Measurements from ENCODE around the gene OR6N2. TPM values are rescaled to one million over a fixed set of nuclear protein-coding genes. Genes with fewer than 3 reads are reported as not detected.

Gene OR6N2
- total and polyA plus RNA-seq, 9 of the 15 experiments (the other 6 are each of a cell fraction or from before 2014, with no cell fraction given): not detected

GRCh38 chr1:158735848-158736247 lies 45.2 kb downstream of the OR6N2 start:
- Histone ChIP-seq H4K20me1 (replicated peaks; ENCODE audit: control insufficient read depth, insufficient read depth, low read length) (no peaks in the 10 kb centered on the region), H3K27me3 (ENCODE audit: control insufficient read depth in 2 of 2, insufficient read depth in 2 of 2, low read length in 2 of 2) (no peaks in the 10 kb centered on the region), H3K9me1 (ENCODE audit: control insufficient read depth, insufficient read depth, low read length) (no peaks in the 10 kb centered on the region), H3K36me3 (ENCODE audit: control insufficient read depth, insufficient read depth, low read length) (no peaks in the 10 kb centered on the region), H3K27ac (ENCODE audit: extremely low read depth, low read depth, low read length) (no peak overlapping the region; the same call in 1 of the 3 replicates), H2AFZ (ENCODE audit: low read depth, low read length) (peak overlapping the region; percentile 91), H3K4me2 (ENCODE audit: insufficient read depth, low read length) (no peak overlapping the region), H3K79me2 (ENCODE audit: control insufficient read depth, insufficient read depth, low read length) (no peaks in the 10 kb centered on the region), H3K9me3 (replicated peaks; ENCODE audit: control insufficient read depth, insufficient read depth, low read depth, low read length) (no peaks in the 10 kb centered on the region), H3K4me3 (no peak overlapping the region), H3K4me1 (replicated peaks in 1 of 2; ENCODE audit: control insufficient read depth in 2 of 2, insufficient read depth in 2 of 2, low read length in 2 of 2) (peaks cover 3 to 39% of the 10 kb centered on the region in 2 experiments; a peak in 3 of 5 replicates), H3K9ac (ENCODE audit: insufficient read depth in 1 of 2, low read depth in 2 of 2, low read length in 2 of 2) (no peak overlapping the region)
- FAIRE-seq (no peak), ATAC-seq (peak; percentile 20; the same call in 2 of the 3 replicates), DNase-seq (ENCODE audit: extremely low read depth in 1 of 4, low spot score in 3 of 4) (no peak)
- ChIA-PET CTCF (ENCODE audit: low intra/inter-chr PET ratio) (no interaction called here), POLR2A (interaction anchor here (0.7 kb wide), 1 partner anchor 97 kb away, joined by 3 read pairs; no protein-coding TSS in a partner anchor)
- no TSS peak for BruUV-seq (replicated peaks)
- TF ChIP-seq MEF2D (tag; conservative IDR thresholded peaks at IDR 0.05; ENCODE audit: low read depth): no peak
- 0 out of 2 replicates have a peak, but pooled peaks have one; percentile 36 for TF ChIP-seq ZNF592 (IDR thresholded peaks at IDR 0.05)
- TF ChIP-seq HDAC8 (tag; IDR thresholded peaks at IDR 0.05): no peak
- 0 out of 4 replicates have a peak, but pooled peaks of 1 of the 2 experiments have one; percentile 27 for TF ChIP-seq ZNF639 (CRISPR knock-in tag; conservative IDR thresholded peaks at IDR 0.05 in 1 of 2, IDR thresholded peaks at IDR 0.05 in 1 of 2)
- TF ChIP-seq PREB (CRISPR knock-in tag; IDR thresholded peaks at IDR 0.05): no peak
- no peak for TF ChIP-seq SMAD4 (CRISPR knock-in tag; conservative IDR thresholded peaks at IDR 0.05)
- TF ChIP-seq HMBOX1 (IDR thresholded peaks at IDR 0.05): peak; percentile 41
- in situ Hi-C loops (cut with MboI) (no loop called here), intact Hi-C loops (cut with micrococcal nuclease) (no loop called here)

Measured in K562 (cell line).